ENCODE measurements around the gene ARHGAP6.
"Not testable (repeated sequence)": the region's sequence is repeated elsewhere in the genome, so short reads cannot be mapped to it uniquely, and the experiment has no call there.

Gene ARHGAP6

GRCh38 chrX:11381464-11381863 is 284.3 kb downstream of the ARHGAP6 start:
- DNase-seq = peak; percentile 2

- DNase-seq = no peak
Observed at GRCh38 chrX:11380187-11380844, 285.4 kb downstream of the ARHGAP6 start.

- DNase-seq = no peak
Observed at GRCh38 chrX:11376163-11376562, 289.6 kb downstream of the ARHGAP6 start.

DNA sequence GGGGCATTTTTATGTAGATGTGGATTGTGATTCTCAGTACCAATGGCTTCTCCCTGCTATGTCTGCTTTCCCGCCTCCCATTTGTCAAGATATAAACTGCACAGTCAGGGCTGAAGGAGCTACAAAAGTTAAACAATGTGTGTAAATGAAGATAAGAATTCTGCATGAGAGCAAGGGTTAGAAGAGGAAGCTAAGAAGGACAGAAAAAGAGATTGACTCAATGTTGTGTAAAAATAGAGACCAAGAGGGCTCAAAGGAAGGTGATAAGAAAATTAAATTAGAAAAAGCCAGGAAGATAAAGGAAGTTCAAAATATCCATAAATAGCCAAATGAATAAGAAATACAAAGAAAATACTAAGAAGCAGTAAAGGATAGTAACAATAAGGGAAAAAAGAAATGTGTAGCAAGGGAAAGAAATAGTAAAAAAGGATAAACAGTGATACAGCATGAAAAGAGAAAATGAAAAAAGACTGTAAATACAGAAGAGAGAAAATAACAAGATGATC is 290.1 kb downstream of the ARHGAP6 start:
- no peak for DNase-seq

GRCh38 chrX:11374570-11374969 is 291.1 kb downstream of the ARHGAP6 start:
- DNase-seq = no peak

DNA sequence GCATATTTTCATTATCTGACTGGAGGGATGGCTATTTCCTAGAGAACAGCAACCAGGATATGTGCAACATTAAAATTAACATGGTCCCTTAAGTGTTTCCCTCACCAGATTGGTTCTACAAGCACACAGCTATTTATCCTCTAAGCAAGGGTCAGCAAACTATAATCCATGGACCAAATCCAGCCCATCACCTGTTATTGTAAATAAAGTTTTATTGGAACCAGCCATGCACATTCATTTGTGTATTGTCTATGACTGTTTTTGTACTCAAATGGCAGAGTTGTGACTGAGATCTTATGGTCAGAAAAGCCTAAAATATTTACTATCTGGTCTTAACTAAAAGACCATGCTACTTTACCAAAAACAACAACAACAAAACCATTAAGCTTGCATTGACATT is 294.6 kb downstream of the ARHGAP6 start:
- DNase-seq = no peak

- no peak for DNase-seq
Observed at GRCh38 chrX:11367609-11368430, 297.9 kb downstream of the ARHGAP6 start.

DNA sequence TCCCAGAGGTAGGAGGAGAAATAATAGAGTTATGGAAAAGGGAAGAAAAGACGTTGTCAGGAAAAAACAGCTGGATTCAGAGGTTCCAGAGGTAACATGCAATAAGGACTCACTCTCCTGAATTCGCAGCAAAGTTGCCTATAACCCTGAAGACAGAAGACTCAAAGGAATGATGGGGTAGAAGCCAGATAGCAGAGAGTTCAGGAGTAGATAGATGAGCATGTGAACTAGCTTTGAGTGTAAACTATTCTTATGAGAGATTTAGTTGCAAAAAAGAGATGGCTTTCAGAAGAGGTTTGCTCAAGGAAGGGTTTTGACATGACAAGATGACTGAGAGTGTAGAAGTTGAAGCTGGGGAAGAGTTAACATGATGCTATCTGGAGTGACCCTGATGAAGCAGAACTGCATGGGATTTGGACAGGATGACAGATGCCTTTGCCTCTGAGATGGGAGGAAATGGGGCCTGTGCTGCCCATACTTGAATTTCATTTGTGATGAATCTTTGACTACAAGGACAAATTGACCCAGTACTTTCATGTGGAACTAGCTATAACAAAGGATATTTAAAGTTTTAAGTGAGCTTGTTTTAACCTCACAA is 298.6 kb downstream of the ARHGAP6 start:
- no peak for DNase-seq

DNA sequence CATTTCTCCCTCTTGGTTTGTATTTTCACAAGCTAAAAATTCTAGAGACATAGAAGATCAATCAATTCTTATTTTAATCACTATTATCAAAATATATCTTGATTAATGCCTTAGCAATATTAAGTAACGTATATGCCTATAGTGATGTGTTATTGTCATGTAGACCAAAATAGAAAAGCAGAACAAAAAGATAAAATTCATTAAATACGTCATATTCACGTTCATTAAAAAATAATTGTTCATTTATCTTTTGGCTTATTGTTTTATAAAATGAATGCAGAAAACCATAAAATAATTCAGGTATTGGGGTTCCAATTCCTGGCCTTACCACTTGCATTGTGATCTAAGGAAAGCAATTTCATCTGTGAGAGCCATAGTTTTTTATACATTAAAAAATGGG is 300.3 kb downstream of the ARHGAP6 start:
- DNase-seq = no peak

DNA sequence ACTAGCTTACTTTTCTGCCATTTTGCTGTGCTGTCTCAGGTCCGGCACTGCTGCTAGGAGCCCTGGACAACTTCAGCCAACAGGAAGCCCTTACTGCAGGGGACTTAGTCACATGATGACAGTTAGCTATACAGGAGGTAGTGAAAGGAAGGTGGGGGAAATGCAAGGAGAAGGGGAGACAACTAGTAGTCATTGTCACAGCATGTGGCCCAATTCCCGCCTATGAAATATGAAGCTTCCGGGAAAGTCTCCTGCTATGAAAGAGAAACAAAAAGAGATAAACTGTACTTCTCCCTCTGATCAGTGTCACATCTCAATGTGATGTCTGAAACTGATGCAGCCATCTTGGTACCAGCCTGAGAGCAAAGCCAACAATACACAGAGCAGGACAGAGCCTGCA is 300.9 kb downstream of the ARHGAP6 start:
- DNase-seq = no peak

DNA sequence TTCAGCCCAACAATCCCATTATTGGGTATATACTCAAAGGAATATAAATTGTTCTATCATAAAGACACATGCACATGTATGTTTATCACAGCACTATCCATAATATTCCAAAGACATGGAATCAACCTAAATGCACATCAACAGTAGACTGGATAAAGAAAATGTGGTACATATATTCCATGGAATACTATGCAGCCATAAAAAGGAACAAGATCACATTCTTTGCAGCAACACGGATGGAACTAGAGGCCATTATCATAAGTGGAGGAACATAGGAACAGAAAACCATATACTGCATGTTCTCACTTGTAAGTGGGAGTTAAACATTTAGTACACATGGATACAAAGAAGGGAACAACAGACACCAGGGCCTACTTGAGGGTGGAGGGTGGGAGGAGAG is 301.9 kb downstream of the ARHGAP6 start:
- not testable (repeated sequence) for DNase-seq

GRCh38 chrX:11363069-11363594 is 302.6 kb downstream of the ARHGAP6 start:
- DNase-seq = no peak

- DNase-seq = not testable (repeated sequence)
Observed at GRCh38 chrX:11361666-11362065, 304.1 kb downstream of the ARHGAP6 start.

DNA sequence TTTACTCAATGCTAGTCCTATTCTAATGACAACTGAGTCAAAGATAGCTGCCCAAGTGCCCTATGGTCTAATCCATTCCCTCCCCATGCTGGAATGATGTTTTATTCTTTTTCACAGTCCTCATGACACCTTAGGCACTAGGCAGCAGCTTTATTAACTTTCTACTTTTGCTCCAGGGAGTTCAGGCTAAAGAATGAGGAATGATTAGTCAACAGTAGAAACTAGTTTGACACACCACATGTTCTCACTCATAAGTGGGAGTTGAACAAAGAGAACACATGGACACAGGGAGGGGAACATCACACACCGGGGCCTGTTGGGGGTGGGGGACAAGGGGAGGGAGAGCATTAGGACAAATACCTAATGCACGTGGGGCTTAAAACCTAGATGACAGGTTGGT is 309.8 kb downstream of the ARHGAP6 start:
- not testable (repeated sequence) for DNase-seq

DNA sequence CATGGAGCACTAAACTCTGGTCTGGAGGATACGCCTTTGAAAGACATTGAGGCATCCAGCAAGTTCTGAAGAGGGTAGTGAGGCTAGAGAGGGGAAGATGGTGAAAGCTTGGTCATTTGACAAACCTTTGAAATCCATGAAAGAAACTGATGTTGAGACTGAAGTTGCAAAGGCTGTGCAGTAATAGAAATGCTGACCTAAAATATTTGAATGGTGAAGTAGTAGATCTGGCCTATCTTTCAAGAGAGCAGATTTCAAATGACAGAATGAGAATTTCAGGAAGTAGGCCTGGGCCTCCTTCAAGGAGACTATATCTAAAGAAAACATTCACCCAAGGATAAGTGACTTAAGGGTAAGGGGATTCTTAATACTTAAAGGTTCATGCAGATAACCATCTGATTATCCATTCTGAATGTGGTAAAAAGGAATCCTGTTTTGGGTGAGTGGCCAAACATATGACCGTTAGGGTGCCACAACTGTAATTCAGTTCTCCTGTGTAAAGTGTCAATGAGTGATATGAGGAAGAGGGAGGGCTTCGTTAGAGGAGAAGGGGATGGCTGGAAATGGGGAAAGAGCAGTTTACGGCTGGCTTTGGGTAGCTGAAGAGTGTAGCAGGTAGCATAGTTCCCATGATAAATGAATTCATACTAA is 310.3 kb downstream of the ARHGAP6 start:
- DNase-seq = no peak

GRCh38 chrX:11352296-11352741 is 313.4 kb downstream of the ARHGAP6 start:
- no peak for DNase-seq

GRCh38 chrX:11351375-11352295 is 314.1 kb downstream of the ARHGAP6 start:
- DNase-seq = no peak

DNA sequence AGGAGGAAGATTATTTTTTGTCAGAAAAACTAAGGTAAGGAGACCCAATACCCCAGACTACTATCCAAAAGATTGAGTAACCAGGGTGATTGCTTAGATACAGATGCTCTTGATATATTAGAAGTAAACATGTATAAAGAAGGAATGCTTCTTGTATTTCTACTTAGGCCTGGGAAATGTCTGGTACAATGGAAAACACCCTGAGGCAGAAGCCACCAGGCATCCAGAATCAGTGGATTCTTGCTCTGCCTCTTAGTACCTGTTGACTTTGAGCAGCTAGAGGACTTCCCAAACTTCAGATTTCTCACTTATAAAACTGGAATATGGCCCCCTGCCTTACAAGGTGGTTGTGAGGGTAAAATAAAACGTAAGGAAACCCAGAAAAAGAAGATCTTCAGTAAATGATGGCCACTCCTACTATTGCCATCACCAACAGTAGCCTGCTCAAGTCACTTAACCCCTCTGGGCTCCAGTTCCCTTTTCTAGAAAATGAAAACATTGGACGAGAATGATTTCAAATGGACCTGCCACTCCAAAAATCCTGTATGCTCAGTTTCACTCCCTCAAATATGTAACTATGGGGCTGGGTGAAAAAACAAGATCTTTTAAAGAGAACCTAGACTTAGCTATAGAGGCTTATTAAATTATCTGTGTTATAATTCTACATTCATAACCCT is 315.9 kb downstream of the ARHGAP6 start:
- DNase-seq = no peak

DNA sequence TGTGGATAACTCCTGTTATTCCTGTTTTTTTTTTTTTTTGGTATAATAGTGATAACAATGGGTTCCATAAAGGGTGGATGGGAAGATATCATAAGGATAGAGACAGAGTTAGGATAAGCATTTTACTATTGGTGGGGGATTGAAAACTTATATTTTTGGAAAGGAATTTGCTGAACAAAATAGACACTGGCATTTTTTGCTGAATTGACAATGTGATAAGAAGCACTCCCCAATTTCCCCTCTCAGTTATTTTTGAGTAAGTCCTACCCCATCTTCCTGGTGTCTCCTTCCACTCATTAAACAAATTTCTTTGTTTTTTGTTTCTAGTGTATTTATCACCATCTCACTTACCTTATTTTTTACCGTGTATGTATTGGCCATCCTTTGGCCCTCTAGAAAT is 316.7 kb downstream of the ARHGAP6 start:
- no peak for DNase-seq

- no peak for DNase-seq
Observed at GRCh38 chrX:11347300-11347699, 318.4 kb downstream of the ARHGAP6 start.

DNA sequence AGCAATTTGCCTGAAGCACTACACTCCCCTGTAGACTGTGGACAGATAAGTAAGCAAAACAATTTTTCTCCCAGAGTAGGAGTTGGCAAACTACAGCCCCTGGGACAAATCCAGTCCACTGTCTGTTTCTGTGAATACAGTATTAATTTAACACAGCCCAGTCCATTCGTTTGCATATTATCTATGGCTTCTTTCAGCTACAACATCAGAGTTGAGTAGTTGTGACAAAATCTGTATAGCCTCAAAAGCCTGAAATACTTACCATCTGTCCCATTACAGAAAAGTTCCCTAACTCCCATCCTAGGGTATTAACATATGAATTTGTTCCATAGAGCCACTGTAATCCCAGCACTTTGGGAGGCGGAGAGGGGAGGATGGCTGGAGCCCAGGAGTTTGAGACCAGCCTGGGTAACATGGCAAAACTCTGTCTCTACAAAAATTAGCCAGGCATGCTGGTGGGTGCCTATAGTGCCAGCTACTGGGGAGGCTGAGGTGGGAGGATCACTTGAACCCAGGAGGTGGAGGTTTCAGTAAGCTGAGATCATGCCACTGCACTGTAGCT is 319.5 kb downstream of the ARHGAP6 start:
- no peak for DNase-seq
